22Rv1 (cell line): Measurements from ENCODE around the gene ITPRIP.

Experiments used
- CTCF ChIP-seq: fragments of 450-650 bp; IDR thresholded peaks from 2 replicates; pipeline ENCODE4 v1.5.1; 2017; ENCODE audit warnings: mild to moderate bottlenecking
- ZFX ChIP-seq: fragments of 450-650 bp; IDR thresholded peaks from 2 replicates; pipeline ENCODE4 v1.6.1; 2017; ENCODE audit warnings: antibody characterized with exemption, borderline replicate concordance

GRCh38 chr10:104339469-104340110, 1.3 kb upstream of the ITPRIP start:
- TF ChIP-seq CTCF (no peak), ZFX (no peak)
